Neuronal stem cell (in vitro differentiated cells): ENCODE measurements around the gene STRBP.

ENCODE experiments used
- DNase-seq: peaks from one replicate; pipeline ENCODE4 v3.0.0-alpha.2; 2013; ENCODE audit warnings: low spot score
- H2AFZ ChIP-seq: one replicate; pipeline ENCODE4 v1.6.1; 2013; ENCODE audit warnings: mild to moderate bottlenecking, low read length, inconsistent platforms
- H2AK5ac ChIP-seq: 2 replicates; pipeline ENCODE4 v1.6.1; 2013; ENCODE audit warnings: low read depth, mild to moderate bottlenecking, inconsistent platforms, low read length, moderate library complexity, mixed read lengths
- H2BK120ac ChIP-seq: 2 replicates; pipeline ENCODE4 v1.6.1; 2013; ENCODE audit warnings: low read depth, mild to moderate bottlenecking, inconsistent platforms, low read length, moderate library complexity, mixed read lengths
- H2BK12ac ChIP-seq: one replicate; pipeline ENCODE4 v1.6.1; 2013; ENCODE audit warnings: low read length, inconsistent platforms
- H2BK15ac ChIP-seq: 2 replicates; pipeline ENCODE4 v1.6.1; 2013; ENCODE audit warnings: mild to moderate bottlenecking, low read length, inconsistent platforms, mixed read lengths
- H2BK5ac ChIP-seq: one replicate; pipeline ENCODE4 v1.6.1; 2013; ENCODE audit warnings: inconsistent platforms, mild to moderate bottlenecking, low read length, moderate library complexity
- H3K14ac ChIP-seq: one replicate; pipeline ENCODE4 v1.6.1; 2013; ENCODE audit warnings: low read length, inconsistent platforms
- H3K18ac ChIP-seq: 2 replicates; pipeline ENCODE4 v1.6.1; 2013; ENCODE audit warnings: low read length, inconsistent platforms
- H3K23ac ChIP-seq: 2 replicates; pipeline ENCODE4 v1.6.1; 2013; ENCODE audit warnings: low read depth, mild to moderate bottlenecking, mixed read lengths, low read length, inconsistent platforms; ENCODE audit not compliant: poor library complexity
- H3K27ac ChIP-seq: replicated peaks from 3 replicates; pipeline ENCODE4 v1.5.1; 2013; ENCODE audit warnings: low read length, inconsistent platforms
- H3K27me3 ChIP-seq, 3 experiments: 2 replicates each; pipeline ENCODE4 v1.6.1; 2013; ENCODE audit warnings: low read length in 3 of 3, mild to moderate bottlenecking in 2 of 3, inconsistent platforms in 1 of 3, low read depth in 1 of 3, mixed read lengths in 1 of 3, moderate library complexity in 1 of 3; ENCODE audit not compliant: control insufficient read depth in 3 of 3, insufficient read depth in 3 of 3
- H3K36me3 ChIP-seq, 2 donors: replicated peaks in 1 of 2; 2 replicates each; pipeline ENCODE4 v1.6.1; 2013; ENCODE audit warnings: low read length in 2 of 2; ENCODE audit not compliant: control insufficient read depth in 2 of 2, insufficient read depth in 2 of 2
- H3K4ac ChIP-seq: 2 replicates; pipeline ENCODE4 v1.6.1; 2013; ENCODE audit warnings: inconsistent platforms, mild to moderate bottlenecking, low read length, moderate library complexity
- H3K4me1 ChIP-seq, 2 donors: 1 replicate in 1 of 2; 2 replicates in 1 of 2; pipeline ENCODE4 v1.6.1; 2013; ENCODE audit warnings: low read length in 2 of 2, low read depth in 1 of 2; ENCODE audit not compliant: control insufficient read depth in 2 of 2, insufficient read depth in 1 of 2
- H3K4me2 ChIP-seq: one replicate; pipeline ENCODE4 v1.6.1; 2013; ENCODE audit warnings: mild to moderate bottlenecking, low read length, inconsistent platforms; ENCODE audit not compliant: insufficient read depth, poor library complexity, severe bottlenecking
- H3K4me3 ChIP-seq, 2 donors: 2 replicates each; pipeline ENCODE4 v1.5.1; 2013; ENCODE audit warnings: low read length in 2 of 2, mild to moderate bottlenecking in 2 of 2, inconsistent platforms in 1 of 2, moderate library complexity in 1 of 2
- H3K79me1 ChIP-seq: one replicate; pipeline ENCODE4 v1.6.1; 2013; ENCODE audit warnings: low read depth, mild to moderate bottlenecking, inconsistent platforms, low read length, moderate library complexity
- H3K9ac ChIP-seq: one replicate; pipeline ENCODE4 v1.6.1; 2013; ENCODE audit warnings: mild to moderate bottlenecking, low read depth, low read length, inconsistent platforms; ENCODE audit not compliant: poor library complexity
- H3K9me3 ChIP-seq, 2 donors: replicated peaks in 1 of 2; 2 replicates each; pipeline versions ENCODE3 to v1.6.1; 2013; ENCODE audit warnings: low read length in 2 of 2, mild to moderate bottlenecking in 2 of 2, inconsistent platforms in 1 of 2, low read depth in 1 of 2, mixed read lengths in 1 of 2, moderate library complexity in 1 of 2; ENCODE audit not compliant: control insufficient read depth in 2 of 2, insufficient read depth in 1 of 2
- H4K8ac ChIP-seq: one replicate; pipeline ENCODE4 v1.6.1; 2013; ENCODE audit warnings: low read depth, mild to moderate bottlenecking, inconsistent platforms, low read length, moderate library complexity
- H4K91ac ChIP-seq: one replicate; pipeline ENCODE4 v1.6.1; 2013; ENCODE audit warnings: low read length, low read depth, mild to moderate bottlenecking, inconsistent platforms; ENCODE audit not compliant: poor library complexity
- WGBS, 2 donors: extraction: QIAGEN DNeasy Blood & Tissue Kit; methylation state at CpG; one replicate each; pipeline ENCODE4 v1.1.7; 2013; ENCODE audit warnings: missing lambda C conversion rate in 2 of 2, mixed read lengths in 1 of 2; ENCODE audit not compliant: insufficient read length in 2 of 2, insufficient replicate concordance in 1 of 2; ENCODE audit errors: extremely low coverage in 2 of 2; 5-methylcytosine and 5-hydroxymethylcytosine counted together

Gene STRBP

DNA sequence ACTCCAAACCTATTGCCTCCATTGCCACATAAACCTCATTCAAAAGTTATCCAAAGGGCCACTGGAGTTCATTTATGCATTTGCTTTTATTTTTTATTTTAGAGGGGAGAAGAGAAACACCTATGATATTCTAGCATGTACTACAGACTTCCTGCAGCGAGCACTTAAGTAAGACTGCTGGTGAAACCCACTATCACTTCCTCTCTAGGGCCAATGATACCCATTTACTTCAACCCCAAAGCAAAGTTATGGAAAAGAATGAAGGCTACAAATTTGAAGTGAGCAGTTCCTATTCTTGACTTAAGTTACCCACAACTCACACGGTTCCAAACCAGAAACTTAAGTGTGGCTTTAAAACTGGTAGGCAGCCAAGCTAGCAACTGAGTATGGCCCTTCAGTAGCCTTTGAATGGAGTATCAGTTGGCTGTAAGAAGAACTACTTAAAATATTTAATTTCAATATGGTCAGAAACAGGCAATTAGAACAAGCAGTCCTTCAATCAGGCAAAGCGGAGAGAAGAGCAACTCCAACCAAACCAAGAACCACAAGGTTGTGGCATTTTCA, 140.8 kb downstream of the STRBP start:
- Histone ChIP-seq H3K4ac (no peak overlapping the region), H3K14ac (no peak overlapping the region), H3K27ac (no peak overlapping the region), H3K9me3 (no peaks in the 10 kb centered on the region), H3K4me2 (no peak overlapping the region), H3K36me3 (peaks cover 16 to 62% of the 10 kb centered on the region in 2 donors), H2BK12ac (no peak overlapping the region), H2BK120ac (no peak overlapping the region), H4K8ac (no peak overlapping the region), H2BK15ac (no peak overlapping the region), H2AK5ac (no peak overlapping the region), H3K4me1 (peaks cover 0 to 3% of the 10 kb centered on the region in 2 donors), H2AFZ (no peak overlapping the region), H3K23ac (no peak overlapping the region), H4K91ac (no peak overlapping the region), H3K27me3 (no peaks in the 10 kb centered on the region), H3K4me3 (no peak overlapping the region), H3K9ac (no peak overlapping the region), H3K18ac (no peak overlapping the region), H2BK5ac (no peak overlapping the region), H3K79me1 (no peaks in the 10 kb centered on the region)
- no peak for DNase-seq
- no CpG with 5 or more reads among the region's 3 CpGs for WGBS, 2 donors

DNA sequence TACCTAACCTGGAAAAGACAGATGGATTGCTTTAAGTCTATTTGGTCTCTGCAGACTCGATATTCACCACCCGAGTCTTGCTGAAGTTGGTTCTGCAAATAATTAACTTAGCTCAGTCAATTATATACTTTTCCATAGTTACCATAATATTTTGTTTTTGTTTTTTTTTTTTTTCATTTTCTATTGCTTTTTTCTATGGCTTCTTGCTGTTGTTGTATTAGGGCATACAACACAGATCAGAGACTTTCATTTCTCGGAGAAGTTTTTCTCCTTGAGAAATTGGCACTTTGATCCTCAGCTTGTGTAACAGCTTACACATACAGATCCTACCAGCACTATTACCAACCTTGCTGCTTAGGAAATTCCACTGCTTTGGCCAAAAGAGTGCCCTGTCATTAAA, 146.9 kb downstream of the STRBP start:
- no peak overlapping the region for H2BK15ac ChIP-seq
- no peak overlapping the region for H4K8ac ChIP-seq
- WGBS, 2 donors = no CpG with 5 or more reads among the region's 3 CpGs
- no peaks in the 10 kb centered on the region for H3K79me1 ChIP-seq
- H3K4me3 ChIP-seq = no peak overlapping the region
- H3K4me2 ChIP-seq = no peak overlapping the region
- H4K91ac ChIP-seq = no peak overlapping the region
- no peak overlapping the region for H3K27ac ChIP-seq
- no peaks in the 10 kb centered on the region for H3K27me3 ChIP-seq
- H3K9ac ChIP-seq = no peak overlapping the region
- DNase-seq = no peak
- H2AFZ ChIP-seq = no peak overlapping the region
- no peak overlapping the region for H3K14ac ChIP-seq
- H3K36me3 ChIP-seq = peaks cover 0 to 11% of the 10 kb centered on the region in 2 donors
- H3K4me1 ChIP-seq = peaks cover 2 to 9% of the 10 kb centered on the region in 2 donors
- no peak overlapping the region for H2BK5ac ChIP-seq
- no peak overlapping the region for H3K4ac ChIP-seq
- no peak overlapping the region for H3K23ac ChIP-seq
- H2BK120ac ChIP-seq = no peak overlapping the region
- no peaks in the 10 kb centered on the region for H3K9me3 ChIP-seq
- H2BK12ac ChIP-seq = no peak overlapping the region
- H3K18ac ChIP-seq = no peak overlapping the region
- H2AK5ac ChIP-seq = no peak overlapping the region

DNA sequence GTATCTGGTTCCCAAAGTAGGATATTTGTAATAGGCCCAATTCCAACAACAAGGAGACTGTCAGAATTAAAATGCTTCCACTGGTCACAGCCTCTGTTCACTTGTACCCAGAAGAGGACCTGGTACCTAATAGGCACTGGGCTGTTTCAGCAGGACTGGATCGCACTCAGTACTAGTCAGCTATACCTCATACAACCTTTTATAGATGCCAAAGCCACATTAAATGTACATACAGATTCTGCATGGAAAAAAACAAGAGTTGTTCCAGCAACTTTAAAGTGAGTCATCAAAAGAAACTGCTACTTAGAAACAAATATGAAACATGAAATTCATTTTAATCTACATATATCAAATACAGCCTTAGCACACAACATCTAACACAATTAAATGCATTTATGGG, 147.4 kb downstream of the STRBP start:
- H3K4ac ChIP-seq = no peak overlapping the region
- WGBS, 2 donors = no CpG with 5 or more reads among the region's 1 CpG
- H3K27me3 ChIP-seq = no peaks in the 10 kb centered on the region
- peaks cover 2 to 9% of the 10 kb centered on the region in 2 donors for H3K4me1 ChIP-seq
- no peak overlapping the region for H3K27ac ChIP-seq
- H3K18ac ChIP-seq = no peak overlapping the region
- no peaks in the 10 kb centered on the region for H3K9me3 ChIP-seq
- H2BK5ac ChIP-seq = no peak overlapping the region
- H3K23ac ChIP-seq = no peak overlapping the region
- H3K36me3 ChIP-seq = peaks cover 0 to 11% of the 10 kb centered on the region in 2 donors
- H3K9ac ChIP-seq = no peak overlapping the region
- H3K79me1 ChIP-seq = no peaks in the 10 kb centered on the region
- H2BK15ac ChIP-seq = no peak overlapping the region
- no peak overlapping the region for H2AK5ac ChIP-seq
- H3K4me3 ChIP-seq = no peak overlapping the region
- no peak overlapping the region for H3K4me2 ChIP-seq
- H2BK120ac ChIP-seq = no peak overlapping the region
- H4K91ac ChIP-seq = no peak overlapping the region
- no peak overlapping the region for H2BK12ac ChIP-seq
- no peak overlapping the region for H2AFZ ChIP-seq
- DNase-seq = no peak
- H3K14ac ChIP-seq = no peak overlapping the region
- H4K8ac ChIP-seq = no peak overlapping the region

DNA sequence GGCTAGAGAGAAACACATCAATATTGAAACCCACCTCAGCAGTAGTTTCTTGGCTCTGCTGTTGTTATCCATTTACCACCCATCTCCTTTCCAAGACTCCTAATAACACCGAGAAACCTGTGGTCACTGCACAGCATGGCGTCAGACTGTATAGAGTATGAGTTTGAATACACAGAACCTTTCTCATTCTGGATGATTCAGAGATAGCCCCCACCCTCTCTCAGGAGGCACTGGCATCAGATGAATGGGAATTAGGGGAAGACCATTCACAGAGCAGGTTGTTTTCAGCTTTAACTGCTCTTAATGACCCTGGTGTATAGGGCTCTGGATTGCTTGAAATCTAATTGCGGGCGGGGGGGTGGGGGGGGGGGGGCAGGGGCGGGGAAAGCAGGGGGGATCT, 148.3 kb downstream of the STRBP start:
- Histone ChIP-seq H3K27me3 (no peaks in the 10 kb centered on the region), H3K4ac (no peak overlapping the region), H3K4me3 (no peak overlapping the region), H4K8ac (no peak overlapping the region), H2BK5ac (no peak overlapping the region), H3K4me1 (peaks cover 2 to 9% of the 10 kb centered on the region in 2 donors), H2BK15ac (no peak overlapping the region), H3K18ac (no peak overlapping the region), H4K91ac (no peak overlapping the region), H3K27ac (peak overlapping the region; percentile 57), H3K14ac (no peak overlapping the region), H2AFZ (no peak overlapping the region), H3K4me2 (no peak overlapping the region), H3K23ac (no peak overlapping the region), H3K36me3 (peaks cover 3 to 16% of the 10 kb centered on the region in 2 donors), H3K79me1 (no peaks in the 10 kb centered on the region), H2BK120ac (no peak overlapping the region), H2AK5ac (no peak overlapping the region), H3K9ac (no peak overlapping the region), H3K9me3 (no peaks in the 10 kb centered on the region), H2BK12ac (no peak overlapping the region)
- no CpG with 5 or more reads among the region's 5 CpGs for WGBS, 2 donors
- peak; percentile 50 for DNase-seq
